Cardiac muscle cell (in vitro differentiated cells and primary cell): Measurements from ENCODE around the gene CARD9. TPM values are rescaled to one million over a fixed set of nuclear protein-coding genes. Genes with fewer than 3 reads are reported as not detected.

Experiments used
- DNase-seq, 2 donors: peaks; one replicate each; pipeline versions ENCODE4 v3.0.0 to v3.0.0-alpha.2; 2010 to 2017; ENCODE audit warnings: low read depth in 1 of 2, low spot score in 1 of 2
- H3K27ac ChIP-seq: fragments of 200-600 bp; sonication (generic); 2 replicates; pipeline ENCODE4 v1.5.1; 2016
- H3K27me3 ChIP-seq: fragments of 200-600 bp; sonication (generic); 2 replicates; pipeline ENCODE4 v1.6.0; 2016; ENCODE audit warnings: control low read depth
- H3K36me3 ChIP-seq: fragments of 200-600 bp; sonication (generic); 2 replicates; pipeline ENCODE4 v1.5.1; 2016; ENCODE audit warnings: control low read depth
- H3K4me1 ChIP-seq: fragments of 200-600 bp; sonication (generic); 2 replicates; pipeline ENCODE4 v1.8.1; 2017; ENCODE audit warnings: low read depth, mild to moderate bottlenecking, mixed run types
- H3K4me3 ChIP-seq: fragments of 200-600 bp; sonication (generic); 2 replicates; pipeline ENCODE4 v1.5.1; 2016; ENCODE audit warnings: mild to moderate bottlenecking
- H3K9me3 ChIP-seq: fragments of 200-600 bp; sonication (generic); 2 replicates; pipeline ENCODE4 v1.5.1; 2017; ENCODE audit warnings: low read depth, mild to moderate bottlenecking, control low read depth
- CTCF ChIP-seq: IDR thresholded peaks from 2 replicates; pipeline ENCODE4 v1.5.1; 2012; ENCODE audit warnings: low read depth, mild to moderate bottlenecking, low read length
- polyA plus RNA-seq: library from polyadenylated mRNA; unstranded; fragments of >200 nt; fragmentation: Nextera tagmentation; extraction: Ambion mirVana; gene quantifications from 2 replicates; pipeline ENCODE4 v1.2.1, GENCODE V29; 2016
- total RNA-seq: library from RNA; depleted of rRNA; stranded (reverse); fragments of >200 nt; gene quantifications from 2 replicates; pipeline ENCODE4 v1.2.3, GENCODE V29; 2016

The CARD9 gene
- total and polyA plus RNA-seq, 2 experiments from 2014 or later = 2.1 TPM

- Histone ChIP-seq H3K27ac (no peak overlapping the region), H3K27me3 (no peaks in the 10 kb centered on the region), H3K9me3 (no peaks in the 10 kb centered on the region), H3K4me3 (no peak overlapping the region), H3K4me1 (no peaks in the 10 kb centered on the region), H3K36me3 (peaks cover 23% of the 10 kb centered on the region)
- TF ChIP-seq CTCF = no peak
- no peak for DNase-seq
These were observed 21.5 kb upstream of the CARD9 start for GRCh38 chr9:136395020-136395340.

GRCh38 chr9:136394312-136395019, 21.0 kb upstream of the CARD9 start:
- peaks cover 23% of the 10 kb centered on the region for H3K36me3 ChIP-seq
- no peak for TF ChIP-seq CTCF

GRCh38 chr9:136393531-136393930, 20.1 kb upstream of the CARD9 start:
- no peak for TF ChIP-seq CTCF
- Histone ChIP-seq H3K4me3 (no peak overlapping the region), H3K27me3 (no peaks in the 10 kb centered on the region), H3K4me1 (no peaks in the 10 kb centered on the region), H3K9me3 (no peaks in the 10 kb centered on the region), H3K36me3 (peaks cover 23% of the 10 kb centered on the region), H3K27ac (no peak overlapping the region)
- DNase-seq = no peak

More at GRCh38 chr9:136394312-136395019, 21.0 kb upstream of the CARD9 start:
- DNase-seq = no peak
- H3K4me3 ChIP-seq = no peak overlapping the region
- H3K9me3 ChIP-seq = no peaks in the 10 kb centered on the region
- no peak overlapping the region for H3K27ac ChIP-seq
- no peaks in the 10 kb centered on the region for H3K4me1 ChIP-seq
- no peaks in the 10 kb centered on the region for H3K27me3 ChIP-seq

- H3K9me3 ChIP-seq = no peaks in the 10 kb centered on the region
- H3K27me3 ChIP-seq = no peaks in the 10 kb centered on the region
- peaks cover 26% of the 10 kb centered on the region for H3K36me3 ChIP-seq
- DNase-seq = no peak
- no peaks in the 10 kb centered on the region for H3K4me1 ChIP-seq
- no peak for TF ChIP-seq CTCF
- no peak overlapping the region for H3K27ac ChIP-seq
- H3K4me3 ChIP-seq = no peak overlapping the region
These were observed 19.3 kb upstream of the CARD9 start for GRCh38 chr9:136392538-136393449.

- DNase-seq = no peak
- no peak overlapping the region for H3K27ac ChIP-seq
- no peaks in the 10 kb centered on the region for H3K27me3 ChIP-seq
- no peak for TF ChIP-seq CTCF
- peaks cover 29% of the 10 kb centered on the region for H3K36me3 ChIP-seq
- no peaks in the 10 kb centered on the region for H3K9me3 ChIP-seq
- no peak overlapping the region for H3K4me3 ChIP-seq
- H3K4me1 ChIP-seq = no peaks in the 10 kb centered on the region
These were observed 18.5 kb upstream of the CARD9 start for GRCh38 chr9:136391737-136392537.
